ENCODE measurements around the gene TTLL11.

GRCh38 chr9:121985792-121986494 lies 107.2 kb downstream of the TTLL11 start:
- no peak for TF ChIP-seq GATA2 (IDR thresholded peaks at IDR 0.05; ENCODE audit: low read depth, low read length)
- no peak for TF ChIP-seq GATA3 (IDR thresholded peaks at IDR 0.05; ENCODE audit: low read depth, low read length)

Data from SH-SY5Y (cell line).